Stimulated activated naive B cell treated with anti-CD40 and anti-IgM and Interleukin-4, amounts not matched to agents 10 μg/mL and 1 μg/mL and 100 μg/mL, for 72 hours (primary cell): Measurements from ENCODE around the gene SIGLEC10.

Experiments
- ATAC-seq, 2 donors: fragments of 150-1000 bp; cut with Tn5 transposase; replicated peaks; 2 replicates each; pipeline ENCODE4 v1.10.0; 2021; ENCODE audit warnings: moderate library complexity in 1 of 2
- DNase-seq: peaks from one replicate; pipeline ENCODE4 v3.0.0; 2021
- H3K27ac Mint-ChIP-seq: one replicate; pipeline ENCODE4 v1.8.0; 2022; ENCODE audit warnings: mild to moderate bottlenecking, mixed read lengths
- H3K27me3 Mint-ChIP-seq, 2 donors: one replicate each; pipeline ENCODE4 v1.8.0; 2022; ENCODE audit warnings: mixed read lengths in 2 of 2
- H3K36me3 Mint-ChIP-seq, 2 donors: one replicate each; pipeline ENCODE4 v1.8.0; 2022; ENCODE audit warnings: mixed read lengths in 2 of 2, mild to moderate bottlenecking in 1 of 2
- H3K4me1 Mint-ChIP-seq, 2 donors: one replicate each; pipeline ENCODE4 v1.8.0; 2022; ENCODE audit warnings: mixed read lengths in 2 of 2, mild to moderate bottlenecking in 1 of 2
- H3K4me3 Mint-ChIP-seq, 2 donors: one replicate each; pipeline ENCODE4 v1.8.0; 2022; ENCODE audit warnings: mild to moderate bottlenecking in 2 of 2, mixed read lengths in 2 of 2, moderate library complexity in 1 of 2
- H3K9me3 Mint-ChIP-seq, 2 donors: one replicate each; pipeline ENCODE4 v1.8.0; 2022; ENCODE audit warnings: mixed read lengths in 2 of 2, mild to moderate bottlenecking in 1 of 2

The SIGLEC10 gene

GRCh38 chr19:51396175-51396574 lies 21.3 kb downstream of the SIGLEC10 start:
- H3K4me1 Mint-ChIP-seq = peaks cover 14 to 48% of the 10 kb centered on the region in 2 donors
- peaks cover 1 to 2% of the 10 kb centered on the region in 2 donors for H3K27me3 Mint-ChIP-seq
- no peak for ATAC-seq
- peaks cover 4% of the 10 kb centered on the region in 2 donors for H3K9me3 Mint-ChIP-seq
- no peak overlapping the region for H3K27ac Mint-ChIP-seq
- H3K36me3 Mint-ChIP-seq = peaks cover 0 to 3% of the 10 kb centered on the region in 2 donors
- no peak overlapping the region for H3K4me3 Mint-ChIP-seq
- no peak for DNase-seq

GRCh38 chr19:51394050-51394836 lies 23.2 kb downstream of the SIGLEC10 start:
- Mint-ChIP-seq H3K9me3 (peaks cover 4% of the 10 kb centered on the region in 2 donors), H3K27me3 (peaks cover 6 to 8% of the 10 kb centered on the region in 2 donors), H3K4me3 (peak overlapping the region; percentile 83 to 89), H3K4me1 (peaks cover 20 to 60% of the 10 kb centered on the region in 2 donors), H3K27ac (peak overlapping the region; percentile 89), H3K36me3 (peaks cover 0 to 3% of the 10 kb centered on the region in 2 donors)
- peak; percentile 94 for DNase-seq
- ATAC-seq = peak; percentile 90 to 93

- peaks cover 27 to 62% of the 10 kb centered on the region in 2 donors for H3K4me1 Mint-ChIP-seq
- no peak overlapping the region for H3K27ac Mint-ChIP-seq
Observed at GRCh38 chr19:51392701-51393100, 24.7 kb downstream of the SIGLEC10 start.

GRCh38 chr19:51391073-51391611 lies 26.3 kb downstream of the SIGLEC10 start:
- Mint-ChIP-seq H3K4me3 (peak overlapping the region; percentile 29 to 43), H3K36me3 (peaks cover 0 to 3% of the 10 kb centered on the region in 2 donors), H3K4me1 (peaks cover 30 to 61% of the 10 kb centered on the region in 2 donors), H3K27ac (peak overlapping the region; percentile 6), H3K27me3 (peaks cover 6 to 12% of the 10 kb centered on the region in 2 donors), H3K9me3 (peaks cover 4% of the 10 kb centered on the region in 2 donors)
- DNase-seq = no peak
- no peak for ATAC-seq

More at GRCh38 chr19:51392701-51393100, 24.7 kb downstream of the SIGLEC10 start:
- Mint-ChIP-seq H3K9me3 (peaks cover 4% of the 10 kb centered on the region in 2 donors), H3K4me3 (peak overlapping the region in 1 of 2 donors; percentile 25), H3K36me3 (peaks cover 0 to 3% of the 10 kb centered on the region in 2 donors), H3K27me3 (peaks cover 6 to 8% of the 10 kb centered on the region in 2 donors)
- ATAC-seq (no peak), DNase-seq (no peak)

- ATAC-seq (no peak), DNase-seq (no peak)
- no peak overlapping the region for H3K27ac Mint-ChIP-seq
- no peaks in the 10 kb centered on the region for H3K9me3 Mint-ChIP-seq
- H3K27me3 Mint-ChIP-seq = peaks cover 6 to 12% of the 10 kb centered on the region in 2 donors
- no peak overlapping the region for H3K4me3 Mint-ChIP-seq
- H3K4me1 Mint-ChIP-seq = peaks cover 24 to 44% of the 10 kb centered on the region in 2 donors
- no peaks in the 10 kb centered on the region for H3K36me3 Mint-ChIP-seq
Observed at GRCh38 chr19:51389143-51389542, 28.3 kb downstream of the SIGLEC10 start.

GRCh38 chr19:51387924-51388389 lies 29.5 kb downstream of the SIGLEC10 start, which contains the start of gene LIM2:
TSS of gene LIM2 (minus strand) at chr19:51387974. CDS start at chr19:51387443, 531 bp downstream.
- Mint-ChIP-seq H3K27me3 (peaks cover 6 to 12% of the 10 kb centered on the region in 2 donors), H3K4me3 (no peak within 1 kb of the TSS), H3K27ac (peak within 1 kb of the TSS; percentile 93), H3K36me3 (no peaks in the 10 kb centered on the region), H3K9me3 (no peaks in the 10 kb centered on the region), H3K4me1 (peaks cover 21 to 37% of the 10 kb centered on the region in 2 donors)
- ATAC-seq (peak; percentile 29 to 60), DNase-seq (no peak)

GRCh38 chr19:51386882-51387520 lies 30.4 kb downstream of the SIGLEC10 start:
- peaks cover 19 to 32% of the 10 kb centered on the region in 2 donors for H3K4me1 Mint-ChIP-seq
- no peaks in the 10 kb centered on the region for H3K9me3 Mint-ChIP-seq
- H3K27ac Mint-ChIP-seq = peak overlapping the region; percentile 93
- H3K36me3 Mint-ChIP-seq = peaks cover 0 to 2% of the 10 kb centered on the region in 2 donors
- peaks cover 6 to 12% of the 10 kb centered on the region in 2 donors for H3K27me3 Mint-ChIP-seq
- H3K4me3 Mint-ChIP-seq = no peak overlapping the region
- DNase-seq = no peak
- no peak for ATAC-seq

GRCh38 chr19:51382004-51382403 lies 35.4 kb downstream of the SIGLEC10 start:
- Mint-ChIP-seq H3K4me1 (peaks cover under 1 to 2% of the 10 kb centered on the region in 2 donors), H3K27ac (no peak overlapping the region), H3K9me3 (peaks cover 6 to 7% of the 10 kb centered on the region in 2 donors), H3K36me3 (peaks cover 2 to 7% of the 10 kb centered on the region in 2 donors), H3K4me3 (no peak overlapping the region), H3K27me3 (no peaks in the 10 kb centered on the region)
- DNase-seq = no peak
- no peak for ATAC-seq

GRCh38 chr19:51380379-51380778 lies 37.1 kb downstream of the SIGLEC10 start:
- H3K4me3 Mint-ChIP-seq = no peak overlapping the region
- no peaks in the 10 kb centered on the region for H3K27me3 Mint-ChIP-seq
- ATAC-seq = no peak
- DNase-seq = no peak
- peaks cover 2 to 8% of the 10 kb centered on the region in 2 donors for H3K36me3 Mint-ChIP-seq
- H3K4me1 Mint-ChIP-seq = peaks cover 8% of the 10 kb centered on the region in 2 donors
- no peak overlapping the region for H3K27ac Mint-ChIP-seq
- H3K9me3 Mint-ChIP-seq = peaks cover 6 to 7% of the 10 kb centered on the region in 2 donors

- Mint-ChIP-seq H3K36me3 (peaks cover 2 to 14% of the 10 kb centered on the region in 2 donors), H3K4me1 (peaks cover 22 to 31% of the 10 kb centered on the region in 2 donors), H3K9me3 (peaks cover 6 to 7% of the 10 kb centered on the region in 2 donors), H3K4me3 (no peak overlapping the region), H3K27ac (no peak overlapping the region), H3K27me3 (no peaks in the 10 kb centered on the region)
- ATAC-seq (no peak), DNase-seq (no peak)
Observed at GRCh38 chr19:51377422-51377821, 40.0 kb downstream of the SIGLEC10 start.

GRCh38 chr19:51375504-51376221 lies 41.8 kb downstream of the SIGLEC10 start:
- Mint-ChIP-seq H3K27me3 (no peaks in the 10 kb centered on the region), H3K27ac (peak overlapping the region; percentile 72), H3K4me3 (peak overlapping the region; percentile 1 to 65), H3K36me3 (peaks cover 2 to 13% of the 10 kb centered on the region in 2 donors), H3K9me3 (peaks cover 5% of the 10 kb centered on the region in 2 donors), H3K4me1 (peaks cover 36 to 48% of the 10 kb centered on the region in 2 donors)
- DNase-seq (peak; percentile 28), ATAC-seq (peak; percentile 40 to 41)

GRCh38 chr19:51372649-51373504 lies 44.6 kb downstream of the SIGLEC10 start, which contains the start of gene NKG7:
TSS of gene NKG7 (minus strand) at chr19:51372654. CDS start at chr19:51372535, 119 bp downstream.
- H3K36me3 Mint-ChIP-seq = peaks cover 2 to 13% of the 10 kb centered on the region in 2 donors

More at GRCh38 chr19:51372649-51373504, 44.6 kb downstream of the SIGLEC10 start, which contains the start of gene NKG7:
- peak within 1 kb of the TSS; percentile 82 for H3K27ac Mint-ChIP-seq
- DNase-seq (peak; percentile 55), ATAC-seq (peak; percentile 61 to 67)
- peak within 1 kb of the TSS; percentile 15 to 37 for H3K4me3 Mint-ChIP-seq
- H3K27me3 Mint-ChIP-seq = no peaks in the 10 kb centered on the region
- H3K9me3 Mint-ChIP-seq = no peaks in the 10 kb centered on the region
- peaks cover 46 to 63% of the 10 kb centered on the region in 2 donors for H3K4me1 Mint-ChIP-seq
